Calu3 (cell line): ENCODE data around the gene SKAP1. TPM values are rescaled to one million over a fixed set of nuclear protein-coding genes. Genes with fewer than 3 reads are reported as not detected.

Experiments
- BruUV-seq: library from RNA; stranded (reverse); fragments of 400-500 nt; replicated peaks from 2 replicates; lab custom pipeline; 2021; lab: Mats Ljungman, UMichigan
- CTCF ChIA-PET: fragments of 300-600 bp; sonication (Branson Sonifier 250); formaldehyde crosslinking; loops from one replicate; lab custom pipeline; 2022; ENCODE audit warnings: antibody characterized with exemption; lab: Charles Lee
- DNase-seq: peaks from one replicate; pipeline ENCODE4 v3.0.0; 2022
- H3K27ac Mint-ChIP-seq: one replicate; pipeline ENCODE4 v1.8.0; 2022; ENCODE audit warnings: mixed read lengths; ENCODE audit not compliant: unreplicated experiment
- H3K27me3 Mint-ChIP-seq: one replicate; pipeline ENCODE4 v1.8.0; 2022; ENCODE audit warnings: mixed read lengths; ENCODE audit not compliant: unreplicated experiment
- H3K36me3 Mint-ChIP-seq: one replicate; pipeline ENCODE4 v1.8.0; 2022; ENCODE audit warnings: mild to moderate bottlenecking, moderate library complexity, mixed read lengths; ENCODE audit not compliant: insufficient read depth, unreplicated experiment
- H3K4me1 Mint-ChIP-seq: one replicate; pipeline ENCODE4 v1.8.0; 2022; ENCODE audit warnings: mild to moderate bottlenecking, low read depth, mixed read lengths; ENCODE audit not compliant: unreplicated experiment
- H3K4me3 Mint-ChIP-seq: one replicate; pipeline ENCODE4 v1.8.0; 2022; ENCODE audit warnings: mild to moderate bottlenecking, low read depth, moderate library complexity, mixed read lengths; ENCODE audit not compliant: unreplicated experiment
- H3K9me3 Mint-ChIP-seq: one replicate; pipeline ENCODE4 v1.8.0; 2022; ENCODE audit warnings: low read depth, mixed read lengths; ENCODE audit not compliant: unreplicated experiment
- intact Hi-C: fragments of 100-400 bp; cut with micrococcal nuclease; formaldehyde crosslinking; loops from one replicate; pipeline ENCODE4 v1.10.0; 2022; ENCODE audit not compliant: unreplicated experiment
- total RNA-seq: library from RNA; stranded (reverse); gene quantifications from 2 replicates; pipeline ENCODE4 v1.2.3, GENCODE V29; 2022
- TF ChIP-seq, protein P1 (sequence below): fragments of 200-600 bp; IDR thresholded peaks from one replicate; pipeline ENCODE4 v1.8.0; 2022; ENCODE audit warnings: antibody characterized with exemption; ENCODE audit not compliant: unreplicated experiment

SKAP1 gene
- total RNA-seq, 1 experiment from 2014 or later: 4.4 TPM

GRCh38 chr17:48125829-48126531 lies 304.0 kb downstream of the SKAP1 start:
- no TSS peak for BruUV-seq
- Mint-ChIP-seq H3K9me3 (no peaks in the 10 kb centered on the region), H3K27me3 (no peaks in the 10 kb centered on the region), H3K4me1 (peaks cover 16% of the 10 kb centered on the region), H3K27ac (no peak overlapping the region), H3K4me3 (no peak overlapping the region), H3K36me3 (peaks cover 30% of the 10 kb centered on the region)
- TF ChIP-seq, protein P1, sequence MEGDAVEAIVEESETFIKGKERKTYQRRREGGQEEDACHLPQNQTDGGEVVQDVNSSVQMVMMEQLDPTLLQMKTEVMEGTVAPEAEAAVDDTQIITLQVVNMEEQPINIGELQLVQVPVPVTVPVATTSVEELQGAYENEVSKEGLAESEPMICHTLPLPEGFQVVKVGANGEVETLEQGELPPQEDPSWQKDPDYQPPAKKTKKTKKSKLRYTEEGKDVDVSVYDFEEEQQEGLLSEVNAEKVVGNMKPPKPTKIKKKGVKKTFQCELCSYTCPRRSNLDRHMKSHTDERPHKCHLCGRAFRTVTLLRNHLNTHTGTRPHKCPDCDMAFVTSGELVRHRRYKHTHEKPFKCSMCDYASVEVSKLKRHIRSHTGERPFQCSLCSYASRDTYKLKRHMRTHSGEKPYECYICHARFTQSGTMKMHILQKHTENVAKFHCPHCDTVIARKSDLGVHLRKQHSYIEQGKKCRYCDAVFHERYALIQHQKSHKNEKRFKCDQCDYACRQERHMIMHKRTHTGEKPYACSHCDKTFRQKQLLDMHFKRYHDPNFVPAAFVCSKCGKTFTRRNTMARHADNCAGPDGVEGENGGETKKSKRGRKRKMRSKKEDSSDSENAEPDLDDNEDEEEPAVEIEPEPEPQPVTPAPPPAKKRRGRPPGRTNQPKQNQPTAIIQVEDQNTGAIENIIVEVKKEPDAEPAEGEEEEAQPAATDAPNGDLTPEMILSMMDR: no peak
- DNase-seq: no peak
- intact Hi-C loops: no loop called here
- CTCF ChIA-PET: interaction anchor here (0.5 to 2.6 kb wide), 3 partner anchors 45 to 469 kb away, joined by 3 to 8 read pairs (median 3); no protein-coding TSS in a partner anchor

- no peak overlapping the region for H3K4me3 Mint-ChIP-seq
These were observed 306.1 kb downstream of the SKAP1 start for GRCh38 chr17:48123776-48124388.

DNA sequence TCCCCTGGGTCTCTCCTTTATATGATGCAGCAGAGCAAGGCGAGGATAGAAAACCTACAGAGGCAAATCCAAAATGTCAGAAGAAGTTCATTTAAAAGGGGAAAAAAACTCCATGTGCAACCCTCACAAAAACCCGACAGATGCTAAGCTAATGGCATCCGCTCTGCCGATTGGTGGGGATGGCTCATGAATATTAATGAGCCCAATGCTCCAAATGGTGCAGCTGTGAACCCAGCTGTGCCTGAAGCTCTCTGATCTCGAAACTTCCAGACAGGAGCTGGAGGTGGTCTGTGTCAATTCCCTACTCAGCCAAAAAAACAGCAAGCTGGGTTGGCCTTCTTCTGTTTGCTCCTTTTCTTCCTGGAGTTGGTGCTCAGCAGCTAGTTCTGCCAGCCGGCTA lies 306.9 kb downstream of the SKAP1 start:
- TF ChIP-seq, protein P1: no peak
- no peak for DNase-seq
- intact Hi-C loops: no loop called here
- no peaks in the 10 kb centered on the region for H3K9me3 Mint-ChIP-seq
- H3K27me3 Mint-ChIP-seq: no peaks in the 10 kb centered on the region
- peaks cover 16% of the 10 kb centered on the region for H3K4me1 Mint-ChIP-seq
- no peak overlapping the region for H3K4me3 Mint-ChIP-seq
- no peak overlapping the region for H3K27ac Mint-ChIP-seq
- CTCF ChIA-PET: interaction anchor here (0.6 kb wide), 2 partner anchors 13 to 373 kb away, joined by 5 to 6 read pairs; no protein-coding TSS in a partner anchor
- H3K36me3 Mint-ChIP-seq: peaks cover 43% of the 10 kb centered on the region
- no TSS peak for BruUV-seq

More at GRCh38 chr17:48123776-48124388, 306.1 kb downstream of the SKAP1 start:
- CTCF ChIA-PET: interaction anchor here (0.6 to 1.2 kb wide), 4 partner anchors 14 to 1367 kb away, joined by 3 to 6 read pairs (median 4); no protein-coding TSS in a partner anchor
- peaks cover 36% of the 10 kb centered on the region for H3K36me3 Mint-ChIP-seq
- peaks cover 16% of the 10 kb centered on the region for H3K4me1 Mint-ChIP-seq
- no TSS peak for BruUV-seq
- DNase-seq: no peak
- H3K27ac Mint-ChIP-seq: no peak overlapping the region
- H3K9me3 Mint-ChIP-seq: no peaks in the 10 kb centered on the region
- intact Hi-C loops: no loop called here
- no peaks in the 10 kb centered on the region for H3K27me3 Mint-ChIP-seq
- TF ChIP-seq, protein P1: no peak

GRCh38 chr17:48122665-48123045 lies 307.4 kb downstream of the SKAP1 start:
- DNase-seq: no peak
- Mint-ChIP-seq H3K4me1 (peaks cover 15% of the 10 kb centered on the region), H3K36me3 (peaks cover 47% of the 10 kb centered on the region), H3K27me3 (no peaks in the 10 kb centered on the region), H3K4me3 (no peak overlapping the region), H3K27ac (no peak overlapping the region), H3K9me3 (no peaks in the 10 kb centered on the region)
- CTCF ChIA-PET: no interaction called here
- intact Hi-C loops: no loop called here
- no TSS peak for BruUV-seq
- TF ChIP-seq, protein P1: no peak
